Ishikawa (cell line): ENCODE data around the gene MED16.

Experiments used
- CEBPB ChIP-seq: IDR thresholded peaks from 2 replicates; pipeline ENCODE4 v1.6.1; 2012
- CREB1 ChIP-seq: IDR thresholded peaks from 2 replicates; pipeline ENCODE4 v1.6.1; 2012; ENCODE audit warnings: low read depth
- RAD21 ChIP-seq: IDR thresholded peaks from 2 replicates; pipeline ENCODE4 v1.6.1; 2012; ENCODE audit warnings: low read depth
- YY1 ChIP-seq: IDR thresholded peaks from 2 replicates; pipeline ENCODE4 v1.6.1; 2012; ENCODE audit warnings: low read depth

DNA sequence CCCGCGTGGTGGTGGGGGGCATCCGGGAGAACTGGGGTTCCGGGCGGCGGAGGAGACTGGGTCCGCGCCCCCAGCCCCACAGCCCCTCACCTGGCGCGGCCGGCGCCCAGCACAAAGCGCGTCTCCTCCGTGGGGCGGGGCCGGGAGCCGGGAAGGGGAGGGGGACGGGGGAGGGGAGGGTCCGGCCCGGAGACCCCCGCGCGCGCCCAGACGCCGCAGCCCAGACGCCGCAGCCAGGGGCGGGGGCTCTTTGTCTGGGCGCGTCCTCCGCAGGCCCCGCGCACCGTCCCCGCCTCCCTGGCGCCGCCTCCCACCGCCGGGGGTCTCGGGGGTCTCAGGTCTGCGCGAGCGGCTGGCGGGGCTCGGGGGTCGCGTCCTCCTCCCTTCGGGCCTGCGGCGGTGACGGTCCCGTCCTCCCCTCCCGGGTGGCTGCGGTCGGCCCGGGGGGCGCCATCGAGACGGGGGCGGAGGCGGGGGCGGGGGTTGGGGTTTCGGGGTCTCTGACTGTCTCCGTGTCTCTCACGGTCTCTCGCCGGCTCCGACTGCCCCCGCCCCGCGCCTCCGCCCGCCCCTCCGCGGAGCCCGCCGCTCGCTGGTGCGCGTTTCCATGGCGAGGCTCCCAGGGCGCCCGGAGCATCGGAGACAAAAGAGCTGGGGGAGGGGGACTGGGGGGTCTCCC is 71.0 kb downstream of the MED16 start, which contains the start of gene PLPPR3:
- no peak for TF ChIP-seq CEBPB
- no peak for TF ChIP-seq CREB1
- no peak for TF ChIP-seq RAD21
- no peak for TF ChIP-seq YY1
